Esophagus muscularis mucosa (tissue), 3 donors: ENCODE results near the gene CYTH1.

Source experiments
- POLR2A ChIP-seq: fragments of 450-650 bp; IDR thresholded peaks from one replicate; pipeline ENCODE4 v1.6.1; 2017; ENCODE audit warnings: antibody characterized with exemption, moderate library complexity, mild to moderate bottlenecking, low read depth
- TF ChIP-seq, protein P1 (sequence below), 3 experiments: fragments of 200-600 bp in 2 of 3; fragments of 450-650 bp in 1 of 3; sonication (generic) in 2 of 3; IDR thresholded peaks; one replicate each; pipeline ENCODE4 v1.5.1; 2017 to 2019; ENCODE audit warnings: antibody characterized with exemption in 3 of 3, mild to moderate bottlenecking in 2 of 3, moderate library complexity in 1 of 3

GRCh38 chr17:78707923-78708322 is 74.2 kb downstream of the CYTH1 start:
- TF ChIP-seq POLR2A, result no peak
- TF ChIP-seq, protein P1, sequence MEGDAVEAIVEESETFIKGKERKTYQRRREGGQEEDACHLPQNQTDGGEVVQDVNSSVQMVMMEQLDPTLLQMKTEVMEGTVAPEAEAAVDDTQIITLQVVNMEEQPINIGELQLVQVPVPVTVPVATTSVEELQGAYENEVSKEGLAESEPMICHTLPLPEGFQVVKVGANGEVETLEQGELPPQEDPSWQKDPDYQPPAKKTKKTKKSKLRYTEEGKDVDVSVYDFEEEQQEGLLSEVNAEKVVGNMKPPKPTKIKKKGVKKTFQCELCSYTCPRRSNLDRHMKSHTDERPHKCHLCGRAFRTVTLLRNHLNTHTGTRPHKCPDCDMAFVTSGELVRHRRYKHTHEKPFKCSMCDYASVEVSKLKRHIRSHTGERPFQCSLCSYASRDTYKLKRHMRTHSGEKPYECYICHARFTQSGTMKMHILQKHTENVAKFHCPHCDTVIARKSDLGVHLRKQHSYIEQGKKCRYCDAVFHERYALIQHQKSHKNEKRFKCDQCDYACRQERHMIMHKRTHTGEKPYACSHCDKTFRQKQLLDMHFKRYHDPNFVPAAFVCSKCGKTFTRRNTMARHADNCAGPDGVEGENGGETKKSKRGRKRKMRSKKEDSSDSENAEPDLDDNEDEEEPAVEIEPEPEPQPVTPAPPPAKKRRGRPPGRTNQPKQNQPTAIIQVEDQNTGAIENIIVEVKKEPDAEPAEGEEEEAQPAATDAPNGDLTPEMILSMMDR (IDR thresholded peaks at IDR 0.05), result no peak
